NCI-H226 (cell line): Measurements from ENCODE around the gene HOXA9.

Experiments
- DNase-seq: peaks from one replicate; pipeline ENCODE4 v3.0.0-alpha.2; 2015

The HOXA9 gene

GRCh38 chr7:27151931-27152815 lies 13.2 kb downstream of the HOXA9 start, which contains the start of gene HOXA3:
Gene HOXA3 (minus strand): TSS chr7:27152583. CDS start chr7:27110640, 41,943 bp downstream.
- DNase-seq = no peak

GRCh38 chr7:27151341-27151930 lies 13.9 kb downstream of the HOXA9 start:
- DNase-seq = no peak

GRCh38 chr7:27150568-27151340 lies 14.6 kb downstream of the HOXA9 start:
- DNase-seq = peak; percentile 66

GRCh38 chr7:27149842-27150567 lies 15.3 kb downstream of the HOXA9 start:
- no peak for DNase-seq

DNA sequence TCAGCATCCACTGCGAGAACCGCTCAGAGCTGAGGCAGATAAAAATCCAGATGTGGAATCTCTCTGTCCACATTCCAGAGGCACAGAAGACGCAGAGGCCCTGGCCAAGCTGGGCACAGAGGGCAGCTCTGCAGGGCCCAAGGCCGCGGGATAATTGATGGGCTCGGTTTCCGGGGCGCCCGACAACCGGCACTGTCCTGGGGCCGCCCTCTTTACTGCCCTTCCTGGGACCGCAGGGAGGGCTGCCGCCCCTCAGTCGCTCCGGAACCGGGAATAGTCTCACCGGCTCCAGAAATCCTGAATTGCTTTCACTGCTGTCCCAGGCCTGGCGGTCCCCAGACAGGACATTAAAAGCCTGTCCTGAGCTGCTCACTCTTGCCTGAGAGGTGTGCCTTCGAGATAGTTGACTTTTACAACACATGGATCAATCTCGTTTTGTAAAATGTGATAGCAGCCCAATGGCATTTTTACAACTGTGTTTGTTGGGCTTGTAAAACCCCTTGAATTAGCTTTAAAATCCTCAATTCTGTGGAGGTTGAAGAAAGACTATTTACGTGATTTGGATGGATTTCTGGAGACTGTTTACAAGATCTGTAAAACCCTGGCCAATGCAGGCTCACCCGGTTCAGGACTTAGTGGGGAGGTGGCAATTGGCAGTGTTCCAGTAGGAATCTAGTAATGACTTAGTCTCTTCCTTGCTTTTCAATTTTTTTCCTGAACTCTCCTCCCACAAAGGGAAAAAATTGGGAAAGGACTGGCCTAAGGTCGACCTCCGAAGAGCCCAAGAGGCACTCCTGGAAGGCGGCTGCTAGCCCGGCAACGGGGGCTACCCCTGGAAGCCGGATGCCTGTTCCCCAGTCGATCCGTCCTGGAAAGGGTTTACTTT lies 16.3 kb downstream of the HOXA9 start:
- no peak for DNase-seq

- no peak for DNase-seq
Observed at GRCh38 chr7:27148031-27148755, 17.1 kb downstream of the HOXA9 start.

- no peak for DNase-seq
Observed at GRCh38 chr7:27147199-27148030, 17.9 kb downstream of the HOXA9 start, which contains the start of gene HOXA6. Gene HOXA6 (minus strand): TSS chr7:27147774. CDS start chr7:27147749, 25 bp downstream.

DNA sequence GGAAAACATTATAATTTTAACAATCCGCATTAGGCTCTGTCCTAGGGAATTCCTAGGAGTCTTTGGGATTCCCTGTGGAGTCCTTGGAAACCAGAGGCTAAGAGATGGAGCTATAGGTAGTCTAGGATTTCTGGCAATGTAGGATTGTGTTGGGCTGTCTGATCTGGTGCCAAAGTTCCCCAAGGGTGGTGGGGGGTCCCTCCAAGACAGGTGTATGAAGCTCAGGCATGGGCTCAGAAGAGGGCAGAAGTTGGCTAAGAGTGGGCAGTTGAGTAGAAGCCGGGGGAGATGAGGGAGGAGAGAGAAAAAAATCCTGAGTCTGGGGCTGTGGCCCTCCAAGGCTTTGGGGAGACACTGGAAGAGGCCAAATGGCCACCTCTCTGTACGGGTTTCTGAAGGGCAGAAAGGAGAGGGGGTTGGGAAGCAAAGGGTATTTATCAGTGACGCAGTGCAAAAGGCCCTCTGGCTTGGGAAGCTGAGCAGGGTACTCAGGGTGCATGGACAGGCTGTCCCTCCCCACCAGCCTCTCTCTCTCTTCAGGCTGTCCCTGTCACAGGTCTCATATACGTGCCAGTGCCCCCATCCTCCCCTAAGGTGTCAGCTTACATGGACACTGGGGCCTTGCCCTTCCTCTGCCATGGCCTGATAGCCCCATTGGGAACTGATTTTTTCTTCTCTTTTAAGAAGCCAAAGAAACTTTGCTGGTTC lies 18.7 kb downstream of the HOXA9 start:
- DNase-seq = no peak

DNA sequence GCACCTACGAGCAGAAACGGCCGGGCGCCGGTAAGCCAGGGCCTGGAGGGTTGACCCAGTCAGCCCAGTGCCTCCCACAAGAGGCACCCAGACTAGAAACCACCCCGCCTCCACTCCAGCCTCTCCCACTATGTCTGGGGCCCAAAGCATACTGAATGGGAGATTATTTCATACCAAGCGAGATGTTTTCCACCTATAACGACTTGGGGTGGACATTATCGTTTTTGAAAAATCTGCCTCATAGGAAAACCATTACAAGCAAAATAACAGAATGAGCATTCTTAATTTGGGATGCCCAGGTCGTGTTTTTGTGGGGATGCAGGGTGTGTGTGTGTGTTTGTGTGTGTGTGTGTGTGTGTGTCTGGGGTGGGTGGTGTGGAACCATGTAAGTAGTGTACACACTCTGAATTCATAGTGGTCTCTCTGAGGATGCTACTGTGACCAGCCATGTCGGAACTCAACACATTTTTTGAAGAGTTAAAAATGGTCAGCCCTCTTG lies 19.4 kb downstream of the HOXA9 start:
- no peak for DNase-seq

GRCh38 chr7:27145165-27145913 lies 20.0 kb downstream of the HOXA9 start:
- DNase-seq = no peak

DNA sequence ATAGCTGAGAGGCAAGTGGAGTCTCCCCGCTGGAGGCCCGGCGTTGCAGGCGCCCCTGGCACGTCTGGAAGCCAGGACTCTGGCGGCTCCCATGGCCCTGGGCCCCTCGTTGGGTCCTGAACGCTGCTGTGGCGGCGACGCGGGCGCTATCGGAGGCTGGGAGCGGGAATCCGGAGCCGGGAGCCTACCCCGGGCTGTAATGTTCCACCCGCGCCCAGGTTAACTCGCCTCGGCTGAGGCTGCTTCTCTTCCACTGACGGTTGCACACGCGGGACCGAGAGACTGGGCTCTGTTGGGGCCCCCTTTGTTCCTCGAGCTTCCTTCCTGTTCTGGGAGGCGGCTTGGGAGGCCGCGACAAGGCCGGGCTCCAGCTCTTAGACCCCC lies 20.6 kb downstream of the HOXA9 start:
- DNase-seq = no peak

DNA sequence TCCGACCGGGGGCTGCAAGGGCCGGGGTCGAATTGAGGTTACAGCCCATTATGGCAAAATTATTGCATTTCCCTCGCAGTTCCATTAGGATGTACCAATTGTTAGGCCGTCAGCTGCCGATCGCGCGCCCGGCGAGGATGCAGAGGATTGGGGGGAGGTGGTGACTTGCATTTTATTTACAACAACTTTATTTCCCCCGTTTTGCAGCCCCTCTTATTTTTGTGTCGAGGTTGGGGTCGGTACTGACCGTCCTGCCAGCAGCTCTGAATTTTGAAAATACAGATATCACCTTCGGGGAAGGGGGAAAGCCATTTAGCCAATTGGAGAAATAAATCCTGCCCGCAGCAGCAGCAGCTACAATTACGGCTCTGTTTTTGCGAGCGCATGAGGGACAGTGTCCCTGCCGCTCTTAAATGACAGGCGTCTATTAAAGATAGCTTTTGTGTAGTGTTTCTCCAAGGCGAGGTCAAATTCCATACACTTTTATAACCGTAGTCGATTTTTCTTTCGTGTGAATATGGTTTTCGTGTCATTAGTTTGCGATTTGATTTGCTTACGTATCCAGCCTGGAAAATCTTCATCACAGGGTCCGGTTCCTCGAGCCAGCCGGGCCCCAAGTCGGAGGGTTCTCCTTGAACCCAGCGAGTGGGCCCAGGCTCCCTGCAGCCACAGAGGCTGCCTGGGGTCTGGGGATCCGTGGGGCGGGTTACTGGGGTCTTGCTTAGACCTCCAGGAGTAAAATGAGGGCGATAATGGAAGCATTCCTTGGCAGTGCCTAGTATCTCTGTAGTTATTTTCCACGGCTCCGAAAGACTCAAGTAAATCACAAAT lies 21.2 kb downstream of the HOXA9 start:
- DNase-seq = no peak

DNA sequence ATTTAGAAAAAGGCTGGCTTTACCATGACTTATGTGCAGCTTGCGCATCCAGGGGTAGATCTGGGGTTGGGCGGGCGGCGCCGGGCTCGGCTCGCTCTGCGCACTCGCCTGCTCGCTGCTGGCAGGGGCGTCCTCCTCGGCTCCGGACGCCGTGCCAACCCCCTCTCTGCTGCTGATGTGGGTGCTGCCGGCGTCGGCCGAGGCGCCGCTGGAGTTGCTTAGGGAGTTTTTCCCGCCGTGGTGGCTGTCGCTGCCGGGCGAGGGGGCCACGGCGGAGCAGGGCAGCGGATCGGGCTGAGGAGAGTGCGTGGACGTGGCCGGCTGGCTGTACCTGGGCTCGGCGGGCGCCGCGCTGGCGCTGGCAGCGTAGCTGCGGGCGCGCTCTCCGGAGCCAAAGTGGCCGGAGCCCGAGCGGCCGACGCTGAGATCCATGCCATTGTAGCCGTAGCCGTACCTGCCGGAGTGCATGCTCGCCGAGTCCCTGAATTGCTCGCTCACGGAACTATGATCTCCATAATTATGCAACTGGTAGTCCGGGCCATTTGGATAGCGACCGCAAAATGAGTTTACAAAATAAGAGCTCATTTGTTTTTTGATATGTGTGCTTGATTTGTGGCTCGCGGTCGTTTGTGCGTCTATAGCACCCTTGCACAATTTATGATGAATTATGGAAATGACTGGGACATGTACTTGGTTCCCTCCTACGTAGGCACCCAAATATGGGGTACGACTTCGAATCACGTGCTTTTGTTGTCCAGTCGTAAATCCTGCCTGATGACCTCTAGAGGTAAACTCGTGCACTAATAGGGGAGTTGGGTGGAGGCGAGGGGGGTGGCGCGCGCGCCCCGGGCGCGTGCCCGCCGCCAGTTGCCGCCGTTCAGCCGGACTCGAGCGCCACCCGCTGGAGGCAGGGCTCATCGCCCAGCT lies 22.1 kb downstream of the HOXA9 start, which contains the start of gene HOXA5:
Gene HOXA5, minus strand, starts transcription at position 659 of the 927 bp plus-strand sequence. Its CDS starts 74 bp downstream, at position 585.
- peak; percentile 100 for DNase-seq

GRCh38 chr7:27142580-27143022 lies 22.7 kb downstream of the HOXA9 start:
- peak; percentile 26 for DNase-seq

- DNase-seq = peak; percentile 56
Observed at GRCh38 chr7:27141923-27142579, 23.3 kb downstream of the HOXA9 start.
